GM12872 (cell line): ENCODE measurements around the gene ARHGAP22.

ENCODE experiments used
- CTCF ChIP-seq: IDR thresholded peaks from 3 replicates; pipeline ENCODE4 v1.5.1; 2011; ENCODE audit warnings: low read depth, mild to moderate bottlenecking, low read length, moderate library complexity; ENCODE audit not compliant: insufficient read depth

The ARHGAP22 gene

DNA sequence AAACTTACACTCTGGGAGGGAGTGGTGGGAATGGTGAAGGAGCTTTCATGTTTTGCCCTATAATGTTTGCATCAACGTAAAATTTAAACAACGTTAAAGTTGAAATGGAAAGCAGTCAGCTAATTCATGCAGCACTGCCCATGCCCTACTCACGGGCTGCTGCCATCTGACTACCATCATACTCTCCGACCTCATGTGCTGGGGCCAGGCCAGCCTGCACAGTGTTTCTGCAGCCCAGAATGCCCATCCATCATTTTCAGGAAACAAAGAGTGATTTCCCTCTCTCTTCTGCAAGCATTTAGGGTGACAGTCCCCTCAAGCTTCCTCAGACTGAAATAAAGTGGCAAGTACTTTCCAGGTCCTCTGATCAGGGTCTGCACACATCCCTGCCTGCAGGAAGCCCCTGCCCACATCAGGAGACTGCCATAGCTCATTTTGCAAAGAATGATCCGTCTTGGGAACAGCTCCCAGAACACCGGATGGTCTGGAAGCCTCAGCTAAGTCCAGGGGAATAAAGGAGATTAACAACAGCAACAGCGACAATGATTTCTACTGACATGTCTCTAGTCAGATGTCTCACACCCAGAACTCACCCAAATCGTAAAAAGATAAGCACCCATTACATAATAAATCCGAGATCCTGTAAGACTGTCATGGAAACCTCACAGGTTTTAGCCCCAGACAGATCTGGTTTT, 40.3 kb downstream of the ARHGAP22 start:
- no peak for TF ChIP-seq CTCF

GRCh38 chr10:48557511-48558123, 47.3 kb downstream of the ARHGAP22 start:
- TF ChIP-seq CTCF = no peak

DNA sequence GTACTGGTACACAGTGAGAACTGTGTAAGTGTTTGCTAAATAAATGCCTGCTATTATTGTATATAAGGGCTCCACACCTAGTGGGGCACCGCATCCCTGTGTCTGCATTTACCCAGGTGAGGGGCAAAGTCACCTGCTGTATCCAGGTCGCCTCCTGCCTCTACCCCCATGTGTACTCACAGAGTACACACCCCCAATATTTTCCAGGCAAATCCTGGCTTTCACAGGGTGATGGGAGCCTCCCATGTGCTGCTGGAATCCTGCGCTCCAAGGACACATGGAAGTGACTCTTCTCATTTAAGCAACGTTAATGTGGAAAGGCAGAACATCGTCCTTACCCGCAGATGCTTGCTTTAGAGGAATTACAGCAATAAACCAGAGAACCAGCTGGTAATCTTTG, 48.2 kb downstream of the ARHGAP22 start:
- no peak for TF ChIP-seq CTCF

DNA sequence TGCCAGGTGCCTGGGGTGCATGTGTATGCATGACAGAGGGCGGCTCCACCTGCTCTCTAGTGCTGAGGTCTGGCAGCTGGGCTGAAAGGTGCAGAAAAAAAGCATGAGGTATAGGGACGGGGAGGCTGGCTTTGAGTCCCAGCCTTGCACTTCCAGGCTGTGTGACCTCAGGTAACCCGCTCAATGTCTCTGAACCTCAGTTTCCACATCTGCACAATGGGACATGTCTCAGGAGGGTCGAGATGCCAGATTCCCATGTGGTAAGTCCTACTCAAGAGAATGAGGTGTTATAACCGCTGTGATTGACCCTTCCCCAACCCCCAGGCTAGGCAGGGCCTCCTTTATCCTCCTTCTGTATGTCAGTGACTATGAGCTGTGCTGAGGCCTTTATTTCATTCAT, 48.8 kb downstream of the ARHGAP22 start:
- no peak for TF ChIP-seq CTCF

DNA sequence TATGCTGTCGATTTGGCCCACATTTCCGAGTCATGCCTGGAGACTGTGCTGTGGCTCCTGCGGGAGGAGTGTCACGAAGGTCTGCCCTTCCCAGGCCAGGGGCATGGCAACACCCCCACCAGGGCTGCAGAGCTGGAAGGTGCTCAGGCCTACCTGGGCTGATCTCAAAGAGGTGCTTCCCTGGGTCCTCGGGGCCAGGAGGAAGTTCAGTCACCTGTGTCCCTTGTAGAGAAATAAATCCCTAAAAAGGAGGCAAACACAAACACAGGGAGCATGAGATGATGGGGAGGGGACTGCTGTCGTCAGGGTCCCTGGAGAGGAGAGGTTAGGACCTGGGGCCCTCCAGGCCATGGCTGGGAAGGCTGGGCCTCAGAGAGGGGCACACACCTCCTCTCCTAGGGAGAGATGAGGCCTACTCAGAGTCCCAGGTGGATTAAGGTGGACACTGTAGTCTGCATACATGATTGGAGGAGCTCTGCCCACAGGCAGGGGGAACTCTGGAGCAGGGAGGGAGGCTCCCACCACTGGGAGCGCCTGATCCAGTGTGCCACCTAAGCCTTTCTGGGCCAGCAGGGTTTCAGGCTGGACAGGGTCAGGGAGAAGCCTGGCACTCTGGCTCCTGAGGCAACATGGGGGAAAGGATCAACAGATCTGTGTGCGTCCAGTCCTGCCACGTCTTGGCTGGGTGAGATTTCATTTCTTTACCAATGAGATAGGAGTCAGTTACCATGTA, 49.4 kb downstream of the ARHGAP22 start:
- no peak for TF ChIP-seq CTCF

- no peak for TF ChIP-seq CTCF
Measured at GRCh38 chr10:48554656-48555055, 50.2 kb downstream of the ARHGAP22 start.

GRCh38 chr10:48554246-48554645, 50.6 kb downstream of the ARHGAP22 start:
- TF ChIP-seq CTCF = no peak
